Natural killer cell (primary cell): ENCODE measurements around the gene LDLRAD4. TPM values are rescaled to one million over a fixed set of nuclear protein-coding genes. Genes with fewer than 3 reads are reported as not detected.

Experiments used
- ATAC-seq, 3 donors: fragments of 150-1000 bp in 2 of 3; fragments of 200-7000 bp in 1 of 3; cut with Tn5 transposase; 1 replicate in 1 of 3; 2 replicates in 2 of 3; pipeline ENCODE4 v1.10.0; 2021; ENCODE audit warnings: mild to moderate bottlenecking in 2 of 3, moderate library complexity in 2 of 3
- DNase-seq, 2 donors: peaks; one replicate each; pipeline versions ENCODE4 v3.0.0 to v3.0.0-alpha.2; 2013 to 2021; ENCODE audit warnings: mixed read lengths in 1 of 2
- H3K27ac ChIP-seq: one replicate; pipeline ENCODE4 v1.5.1; 2013; ENCODE audit warnings: mild to moderate bottlenecking, low read length
- H3K27me3 ChIP-seq: one replicate; pipeline ENCODE4 v1.6.1; 2013; ENCODE audit warnings: low read length; ENCODE audit not compliant: control insufficient read depth, insufficient read depth
- H3K36me3 ChIP-seq: one replicate; pipeline ENCODE4 v1.6.1; 2013; ENCODE audit warnings: low read length; ENCODE audit not compliant: control insufficient read depth, insufficient read depth
- H3K4me1 ChIP-seq: one replicate; pipeline ENCODE4 v1.6.1; 2013; ENCODE audit warnings: low read length; ENCODE audit not compliant: control insufficient read depth, insufficient read depth
- H3K4me3 ChIP-seq: one replicate; pipeline ENCODE4 v1.5.1; 2013; ENCODE audit warnings: low read length
- H3K9me3 ChIP-seq: one replicate; pipeline ENCODE4 v1.6.1; 2013; ENCODE audit warnings: low read length; ENCODE audit not compliant: control insufficient read depth, insufficient read depth
- H3K27ac Mint-ChIP-seq, 2 donors: one replicate each; pipeline ENCODE4 v1.8.0; 2022; ENCODE audit warnings: mild to moderate bottlenecking in 2 of 2, mixed read lengths in 2 of 2, moderate library complexity in 1 of 2
- H3K27me3 Mint-ChIP-seq, 2 donors: one replicate each; pipeline ENCODE4 v1.8.0; 2022; ENCODE audit warnings: low read depth in 2 of 2, mixed read lengths in 2 of 2
- H3K36me3 Mint-ChIP-seq: one replicate; pipeline ENCODE4 v1.8.0; 2022; ENCODE audit warnings: mixed read lengths
- H3K4me1 Mint-ChIP-seq, 2 donors: one replicate each; pipeline ENCODE4 v1.8.0; 2022; ENCODE audit warnings: mixed read lengths in 2 of 2
- H3K4me3 Mint-ChIP-seq: one replicate; pipeline ENCODE4 v1.8.0; 2022; ENCODE audit warnings: mild to moderate bottlenecking, moderate library complexity, mixed read lengths
- H3K9me3 Mint-ChIP-seq, 2 donors: one replicate each; pipeline ENCODE4 v1.8.0; 2022; ENCODE audit warnings: mixed read lengths in 2 of 2
- WGBS: methylation state at CpG from one replicate; pipeline ENCODE4 v1.1.7; 2013; ENCODE audit warnings: missing lambda C conversion rate; ENCODE audit not compliant: insufficient coverage; 5-methylcytosine and 5-hydroxymethylcytosine counted together
- intact Hi-C: fragments of 100-400 bp; cut with micrococcal nuclease; formaldehyde crosslinking; loops from one replicate; pipeline ENCODE4 v1.14.2; 2022
- total RNA-seq, 4 donors: library from RNA; stranded (reverse); fragments of 120-200 nt in 1 of 4; gene quantifications; one replicate each; pipeline versions ENCODE4 v1.2.3 to v1.2.4, GENCODE V29; 2013 to 2022
- TF ChIP-seq, protein P1 (sequence below): fragments of 200-600 bp; IDR thresholded peaks from one replicate; pipeline ENCODE4 v1.8.0; 2022; ENCODE audit warnings: antibody characterized with exemption

LDLRAD4 gene
- total RNA-seq, 3 donors from 2014 or later (not counting 1 experiment from before 2014, with no cell fraction given), result 24.0 to 36.3 (median 29.2) TPM

DNA sequence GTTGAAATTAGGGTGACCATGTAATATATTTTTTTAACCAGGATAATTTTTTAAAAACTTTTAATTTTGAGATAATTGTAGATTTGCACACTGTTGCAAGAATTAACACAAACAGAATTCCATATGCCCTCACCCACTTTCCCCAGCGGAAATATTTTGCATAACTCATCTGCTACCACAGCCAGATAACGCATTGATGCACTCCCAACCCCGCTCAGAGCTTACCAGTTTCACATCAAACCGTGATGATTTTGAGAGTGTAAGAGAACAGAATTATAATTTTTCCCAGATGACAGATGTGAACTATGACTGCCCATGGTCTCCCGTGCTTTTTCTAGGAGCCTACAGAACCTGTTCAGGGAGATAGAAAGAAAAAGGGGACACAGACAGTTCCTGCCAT, 35.2 kb upstream of the LDLRAD4 start:
- H3K36me3 Mint-ChIP-seq, result no peaks in the 10 kb centered on the region
- no peaks in the 10 kb centered on the region for H3K4me1 Mint-ChIP-seq
- intact Hi-C loops, result no loop called here
- Histone ChIP-seq H3K4me3 (no peak overlapping the region), H3K4me1 (no peaks in the 10 kb centered on the region), H3K9me3 (no peaks in the 10 kb centered on the region), H3K36me3 (no peaks in the 10 kb centered on the region), H3K27ac (no peak overlapping the region), H3K27me3 (no peaks in the 10 kb centered on the region)
- no peak for ATAC-seq
- H3K27ac Mint-ChIP-seq, result no peak overlapping the region
- H3K27me3 Mint-ChIP-seq, result peaks cover 9 to 14% of the 10 kb centered on the region in 2 donors
- TF ChIP-seq, protein P1, sequence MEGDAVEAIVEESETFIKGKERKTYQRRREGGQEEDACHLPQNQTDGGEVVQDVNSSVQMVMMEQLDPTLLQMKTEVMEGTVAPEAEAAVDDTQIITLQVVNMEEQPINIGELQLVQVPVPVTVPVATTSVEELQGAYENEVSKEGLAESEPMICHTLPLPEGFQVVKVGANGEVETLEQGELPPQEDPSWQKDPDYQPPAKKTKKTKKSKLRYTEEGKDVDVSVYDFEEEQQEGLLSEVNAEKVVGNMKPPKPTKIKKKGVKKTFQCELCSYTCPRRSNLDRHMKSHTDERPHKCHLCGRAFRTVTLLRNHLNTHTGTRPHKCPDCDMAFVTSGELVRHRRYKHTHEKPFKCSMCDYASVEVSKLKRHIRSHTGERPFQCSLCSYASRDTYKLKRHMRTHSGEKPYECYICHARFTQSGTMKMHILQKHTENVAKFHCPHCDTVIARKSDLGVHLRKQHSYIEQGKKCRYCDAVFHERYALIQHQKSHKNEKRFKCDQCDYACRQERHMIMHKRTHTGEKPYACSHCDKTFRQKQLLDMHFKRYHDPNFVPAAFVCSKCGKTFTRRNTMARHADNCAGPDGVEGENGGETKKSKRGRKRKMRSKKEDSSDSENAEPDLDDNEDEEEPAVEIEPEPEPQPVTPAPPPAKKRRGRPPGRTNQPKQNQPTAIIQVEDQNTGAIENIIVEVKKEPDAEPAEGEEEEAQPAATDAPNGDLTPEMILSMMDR, result no peak
- 89% methylated on average over 5 of the region's 5 CpGs for WGBS
- no peaks in the 10 kb centered on the region for H3K9me3 Mint-ChIP-seq
- H3K4me3 Mint-ChIP-seq, result no peak overlapping the region
- no peak for DNase-seq

DNA sequence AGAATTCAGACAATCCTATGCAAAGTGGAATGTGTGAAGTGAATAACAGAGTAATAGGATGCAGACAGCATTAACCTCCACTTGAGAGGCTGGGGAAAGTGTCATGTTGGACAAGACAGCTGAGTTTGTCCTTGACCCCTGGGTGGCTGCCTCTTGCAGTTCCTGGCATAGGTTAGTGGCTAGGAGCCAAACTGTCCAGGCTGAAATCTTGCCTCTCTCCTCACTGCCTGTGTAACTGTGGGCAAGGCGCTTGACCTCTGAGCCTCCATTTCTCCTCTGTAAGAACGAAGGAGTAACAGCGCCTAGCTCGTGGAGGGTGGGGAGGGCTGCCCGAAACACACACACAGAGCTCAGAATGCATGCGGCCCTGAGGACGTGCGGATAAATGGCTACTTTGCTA, 34.8 kb upstream of the LDLRAD4 start:
- Histone ChIP-seq H3K36me3 (no peaks in the 10 kb centered on the region), H3K9me3 (no peaks in the 10 kb centered on the region), H3K27me3 (no peaks in the 10 kb centered on the region), H3K4me1 (no peaks in the 10 kb centered on the region), H3K27ac (no peak overlapping the region), H3K4me3 (no peak overlapping the region)
- intact Hi-C loops, result no loop called here
- WGBS, result 96% methylated on average over 8 of the region's 8 CpGs
- H3K27ac Mint-ChIP-seq, result no peak overlapping the region
- peaks cover 9 to 14% of the 10 kb centered on the region in 2 donors for H3K27me3 Mint-ChIP-seq
- no peaks in the 10 kb centered on the region for H3K36me3 Mint-ChIP-seq
- TF ChIP-seq, protein P1, result no peak
- ATAC-seq (no peak), DNase-seq (no peak)
- H3K4me3 Mint-ChIP-seq, result no peak overlapping the region
- H3K9me3 Mint-ChIP-seq, result no peaks in the 10 kb centered on the region
- H3K4me1 Mint-ChIP-seq, result no peaks in the 10 kb centered on the region

DNA sequence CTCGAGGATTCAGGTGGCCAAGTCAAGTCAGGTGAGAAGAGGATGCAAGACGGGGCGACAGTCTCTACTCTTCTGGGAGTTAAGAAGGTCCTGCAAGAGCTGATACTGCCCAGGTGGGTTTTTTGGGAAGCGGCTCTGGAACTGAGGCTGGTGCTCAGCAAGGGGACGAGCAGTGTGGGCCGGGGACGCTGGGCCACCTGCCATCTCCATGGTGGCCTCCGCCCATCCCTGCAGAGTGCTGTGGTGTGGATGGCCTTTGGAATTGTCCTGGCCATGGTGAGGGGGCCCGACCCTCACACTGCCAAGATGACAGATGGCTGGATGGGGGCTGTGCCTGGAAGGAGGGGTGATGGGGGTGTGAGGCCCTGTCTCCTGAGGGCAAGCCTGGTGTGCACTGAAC, 34.2 kb upstream of the LDLRAD4 start:
- Mint-ChIP-seq H3K27ac (no peak overlapping the region), H3K4me3 (no peak overlapping the region), H3K36me3 (no peaks in the 10 kb centered on the region), H3K27me3 (peaks cover 9 to 14% of the 10 kb centered on the region in 2 donors), H3K4me1 (no peaks in the 10 kb centered on the region), H3K9me3 (no peaks in the 10 kb centered on the region)
- TF ChIP-seq, protein P1, result no peak
- intact Hi-C loops, result no loop called here
- no peak overlapping the region for H3K27ac ChIP-seq
- no peak overlapping the region for H3K4me3 ChIP-seq
- H3K4me1 ChIP-seq, result no peaks in the 10 kb centered on the region
- DNase-seq, result no peak
- H3K27me3 ChIP-seq, result no peaks in the 10 kb centered on the region
- no peaks in the 10 kb centered on the region for H3K36me3 ChIP-seq
- no peaks in the 10 kb centered on the region for H3K9me3 ChIP-seq
- WGBS, result 87% methylated on average over 9 of the region's 9 CpGs
- ATAC-seq, result no peak

DNA sequence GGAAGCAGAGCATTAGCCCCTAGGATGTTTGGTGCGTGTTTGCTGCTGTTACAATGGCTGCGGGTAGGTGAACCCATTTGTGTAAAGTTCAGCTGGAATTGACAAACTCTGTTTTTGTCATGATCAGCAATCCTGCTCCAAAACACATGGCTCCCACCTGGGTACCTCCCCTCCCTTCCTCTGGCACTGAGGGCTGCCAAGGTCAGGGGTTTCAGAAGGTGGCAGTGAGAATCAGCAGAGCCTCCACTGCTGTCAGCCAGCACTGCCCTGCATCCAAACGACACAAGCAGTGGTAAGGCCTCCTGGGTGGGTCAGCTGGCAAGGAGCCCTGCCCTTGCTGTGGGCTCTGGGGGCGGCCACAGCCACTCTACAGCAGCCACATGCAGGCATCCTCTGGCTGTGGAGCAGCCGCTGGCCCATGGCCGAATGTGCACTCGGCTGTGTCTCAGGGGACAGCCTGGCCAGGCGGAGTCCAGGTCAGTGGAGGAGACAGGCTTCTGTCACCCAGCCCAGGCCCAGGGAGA, 32.8 kb upstream of the LDLRAD4 start:
- no peak overlapping the region for H3K4me3 Mint-ChIP-seq

More for the DNA sequence above, 32.8 kb upstream of the LDLRAD4 start:
- H3K4me3 ChIP-seq, result no peak overlapping the region
- H3K36me3 ChIP-seq, result no peaks in the 10 kb centered on the region
- DNase-seq (no peak), ATAC-seq (no peak)
- 80% methylated on average over 8 of the region's 8 CpGs for WGBS
- no peaks in the 10 kb centered on the region for H3K27me3 ChIP-seq
- H3K27me3 Mint-ChIP-seq, result peaks cover 9 to 14% of the 10 kb centered on the region in 2 donors
- no peaks in the 10 kb centered on the region for H3K36me3 Mint-ChIP-seq
- no peaks in the 10 kb centered on the region for H3K4me1 Mint-ChIP-seq
- no peaks in the 10 kb centered on the region for H3K9me3 Mint-ChIP-seq
- no peaks in the 10 kb centered on the region for H3K4me1 ChIP-seq
- TF ChIP-seq, protein P1, result no peak
- H3K27ac Mint-ChIP-seq, result no peak overlapping the region
- no peaks in the 10 kb centered on the region for H3K9me3 ChIP-seq
- no peak overlapping the region for H3K27ac ChIP-seq
- intact Hi-C loops, result no loop called here
